PC-9 (cell line): Measurements from ENCODE around the gene LRRC23. TPM values are rescaled to one million over a fixed set of nuclear protein-coding genes. Genes with fewer than 3 reads are reported as not detected.

Source experiments
- BruUV-seq: library from RNA; stranded (reverse); fragments of 400-500 nt; replicated peaks from 2 replicates; lab custom pipeline; 2021; lab: Mats Ljungman, UMichigan
- CTCF ChIA-PET: fragments of 300-600 bp; sonication (Branson Sonifier 250); formaldehyde crosslinking; loops from one replicate; lab custom pipeline; 2022; ENCODE audit warnings: antibody characterized with exemption; lab: Charles Lee
- POLR2A ChIA-PET: fragments of 300-600 bp; sonication (Branson Sonifier 250); formaldehyde crosslinking; loops from one replicate; lab custom pipeline; 2022; ENCODE audit warnings: antibody characterized with exemption; ENCODE audit not compliant: unreplicated experiment; lab: Charles Lee
- DNase-seq, 2 experiments: peaks; one replicate each; pipeline versions ENCODE4 v3.0.0 to v3.0.0-alpha.2; 2015 to 2022; ENCODE audit warnings: mixed read lengths in 1 of 2
- H2AFZ ChIP-seq: fragments of 200-600 bp; sonication (generic); 2 replicates; pipeline ENCODE4 v1.8.1; 2017; ENCODE audit warnings: antibody characterized with exemption
- H3F3A ChIP-seq: fragments of 200-600 bp; sonication (generic); 2 replicates; pipeline ENCODE4 v1.8.1; 2017; ENCODE audit warnings: antibody characterized with exemption, mild to moderate bottlenecking, low read depth; ENCODE audit not compliant: insufficient read depth
- H3K27ac ChIP-seq: fragments of 200-600 bp; sonication (generic); 2 replicates; pipeline ENCODE4 v1.6.1; 2016; ENCODE audit warnings: mixed run types
- H3K27me3 ChIP-seq: fragments of 200-600 bp; sonication (generic); 2 replicates; pipeline ENCODE4 v1.6.1; 2016; ENCODE audit warnings: low read depth, mixed run types; ENCODE audit not compliant: insufficient read depth
- H3K36me3 ChIP-seq: fragments of 200-600 bp; sonication (generic); 2 replicates; pipeline ENCODE4 v1.6.1; 2016; ENCODE audit warnings: low read depth, mixed run types
- H3K4me1 ChIP-seq: fragments of 200-600 bp; sonication (generic); replicated peaks from 2 replicates; pipeline ENCODE4 v1.6.1; 2016; ENCODE audit warnings: mixed run types; ENCODE audit not compliant: insufficient read depth
- H3K4me2 ChIP-seq: fragments of 200-600 bp; sonication (generic); 2 replicates; pipeline ENCODE4 v1.6.1; 2017; ENCODE audit warnings: mixed run types
- H3K4me3 ChIP-seq: fragments of 200-600 bp; sonication (generic); 2 replicates; pipeline ENCODE4 v1.6.1; 2016; ENCODE audit warnings: mixed run types
- H3K79me2 ChIP-seq: fragments of 200-600 bp; sonication (generic); 2 replicates; pipeline ENCODE4 v1.6.1; 2017; ENCODE audit warnings: low read depth, mixed run types
- H3K9me2 ChIP-seq: fragments of 200-600 bp; sonication (generic); 2 replicates; pipeline ENCODE4 v1.8.1; 2017; ENCODE audit warnings: mild to moderate bottlenecking; ENCODE audit not compliant: insufficient read depth
- H3K9me3 ChIP-seq: fragments of 200-600 bp; sonication (generic); 2 replicates; pipeline ENCODE4 v1.8.1; 2016; ENCODE audit warnings: low read depth; ENCODE audit not compliant: insufficient read depth
- H4K20me1 ChIP-seq: fragments of 200-600 bp; sonication (generic); 2 replicates; pipeline ENCODE4 v1.8.1; 2017; ENCODE audit not compliant: insufficient read depth
- EZH2 ChIP-seq: fragments of 200-600 bp; sonication (generic); IDR thresholded peaks from 2 replicates; pipeline ENCODE4 v1.8.0; 2017; ENCODE audit warnings: antibody characterized with exemption, low read depth
- intact Hi-C: fragments of 100-400 bp; cut with micrococcal nuclease; formaldehyde crosslinking; loops from one replicate; pipeline ENCODE4 v1.10.0; 2022; ENCODE audit not compliant: unreplicated experiment
- total RNA-seq: library from RNA; stranded (reverse); gene quantifications from 2 replicates; pipeline ENCODE4 v1.2.3, GENCODE V29; 2021
- TF ChIP-seq, protein P1 (sequence below): fragments of 200-600 bp; sonication (generic); conservative IDR thresholded peaks from 2 replicates; pipeline ENCODE4 v1.6.1; 2017; ENCODE audit warnings: mixed run types, antibody characterized with exemption, mild to moderate bottlenecking, moderate library complexity

Gene LRRC23
- total RNA-seq, 1 experiment from 2014 or later, result 29.3 TPM

DNA sequence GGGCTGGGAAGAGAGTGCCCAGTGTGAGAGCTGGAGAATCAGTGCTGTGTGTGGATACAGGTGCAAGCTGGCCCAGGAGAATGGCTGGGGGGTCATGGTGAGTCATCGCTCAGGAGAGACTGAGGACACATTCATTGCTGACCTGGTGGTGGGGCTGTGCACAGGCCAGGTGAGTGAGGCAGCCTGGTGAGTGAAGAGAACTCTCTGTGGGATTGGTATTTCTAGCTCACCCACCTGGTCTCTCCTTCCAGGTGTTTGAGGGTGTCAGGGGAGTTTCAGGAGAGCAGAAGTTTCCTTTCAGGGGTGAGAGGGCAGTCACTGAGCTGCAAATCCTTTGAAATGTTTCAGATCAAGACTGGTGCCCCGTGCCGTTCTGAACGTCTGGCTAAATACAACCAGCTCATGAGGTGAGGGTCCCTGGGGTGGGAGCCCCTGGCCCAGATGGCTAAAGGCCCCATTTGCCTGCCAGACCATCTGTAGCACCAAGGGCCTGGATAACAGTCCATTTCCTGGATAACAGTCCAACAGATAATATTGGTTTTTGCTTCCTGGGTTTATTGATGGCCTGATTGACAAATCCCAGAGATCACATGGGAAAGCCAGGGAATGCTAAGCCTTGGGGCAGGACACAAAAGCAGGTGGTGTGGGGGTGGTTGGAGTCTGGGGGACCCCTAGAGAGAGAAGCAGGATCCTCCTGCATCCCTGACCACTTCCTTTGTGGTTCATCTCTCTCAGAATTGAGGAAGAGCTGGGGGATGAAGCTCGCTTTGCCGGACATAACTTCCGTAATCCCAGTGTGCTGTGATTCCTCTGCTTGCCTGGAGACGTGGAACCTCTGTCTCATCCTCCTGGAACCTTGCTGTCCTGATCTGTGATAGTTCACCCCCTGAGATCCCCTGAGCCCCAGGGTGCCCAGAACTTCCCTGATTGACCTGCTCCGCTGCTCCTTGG, 17.6 kb downstream of the LRRC23 start:
- Histone ChIP-seq H3K36me3 (no peaks in the 10 kb centered on the region), H3K79me2 (peaks cover 10% of the 10 kb centered on the region), H3K4me3 (no peak overlapping the region), H3K27ac (no peak overlapping the region), H2AFZ (no peak overlapping the region), H3K9me3 (no peaks in the 10 kb centered on the region), H3K4me2 (no peak overlapping the region), H4K20me1 (no peaks in the 10 kb centered on the region), H3K4me1 (peaks cover 34% of the 10 kb centered on the region), H3F3A (peaks cover 28% of the 10 kb centered on the region), H3K9me2 (no peaks in the 10 kb centered on the region), H3K27me3 (no peaks in the 10 kb centered on the region)
- CTCF ChIA-PET, result interaction anchor here (0.6 kb wide), 1 partner anchor 169 kb away, joined by 3 read pairs; the partner anchor contains the start of gene MLF2
- POLR2A ChIA-PET, result interaction anchor here (1.0 to 1.1 kb wide), 2 partner anchors 21 to 31 kb away, joined by 5 to 6 read pairs; partner anchors contain the start of genes C12orf57 and RNU7-1
- no peak for TF ChIP-seq EZH2
- TF ChIP-seq, protein P1, sequence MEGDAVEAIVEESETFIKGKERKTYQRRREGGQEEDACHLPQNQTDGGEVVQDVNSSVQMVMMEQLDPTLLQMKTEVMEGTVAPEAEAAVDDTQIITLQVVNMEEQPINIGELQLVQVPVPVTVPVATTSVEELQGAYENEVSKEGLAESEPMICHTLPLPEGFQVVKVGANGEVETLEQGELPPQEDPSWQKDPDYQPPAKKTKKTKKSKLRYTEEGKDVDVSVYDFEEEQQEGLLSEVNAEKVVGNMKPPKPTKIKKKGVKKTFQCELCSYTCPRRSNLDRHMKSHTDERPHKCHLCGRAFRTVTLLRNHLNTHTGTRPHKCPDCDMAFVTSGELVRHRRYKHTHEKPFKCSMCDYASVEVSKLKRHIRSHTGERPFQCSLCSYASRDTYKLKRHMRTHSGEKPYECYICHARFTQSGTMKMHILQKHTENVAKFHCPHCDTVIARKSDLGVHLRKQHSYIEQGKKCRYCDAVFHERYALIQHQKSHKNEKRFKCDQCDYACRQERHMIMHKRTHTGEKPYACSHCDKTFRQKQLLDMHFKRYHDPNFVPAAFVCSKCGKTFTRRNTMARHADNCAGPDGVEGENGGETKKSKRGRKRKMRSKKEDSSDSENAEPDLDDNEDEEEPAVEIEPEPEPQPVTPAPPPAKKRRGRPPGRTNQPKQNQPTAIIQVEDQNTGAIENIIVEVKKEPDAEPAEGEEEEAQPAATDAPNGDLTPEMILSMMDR, result no peak
- intact Hi-C loops, result no loop called here
- BruUV-seq, result no TSS peak
- no peak for DNase-seq

DNA sequence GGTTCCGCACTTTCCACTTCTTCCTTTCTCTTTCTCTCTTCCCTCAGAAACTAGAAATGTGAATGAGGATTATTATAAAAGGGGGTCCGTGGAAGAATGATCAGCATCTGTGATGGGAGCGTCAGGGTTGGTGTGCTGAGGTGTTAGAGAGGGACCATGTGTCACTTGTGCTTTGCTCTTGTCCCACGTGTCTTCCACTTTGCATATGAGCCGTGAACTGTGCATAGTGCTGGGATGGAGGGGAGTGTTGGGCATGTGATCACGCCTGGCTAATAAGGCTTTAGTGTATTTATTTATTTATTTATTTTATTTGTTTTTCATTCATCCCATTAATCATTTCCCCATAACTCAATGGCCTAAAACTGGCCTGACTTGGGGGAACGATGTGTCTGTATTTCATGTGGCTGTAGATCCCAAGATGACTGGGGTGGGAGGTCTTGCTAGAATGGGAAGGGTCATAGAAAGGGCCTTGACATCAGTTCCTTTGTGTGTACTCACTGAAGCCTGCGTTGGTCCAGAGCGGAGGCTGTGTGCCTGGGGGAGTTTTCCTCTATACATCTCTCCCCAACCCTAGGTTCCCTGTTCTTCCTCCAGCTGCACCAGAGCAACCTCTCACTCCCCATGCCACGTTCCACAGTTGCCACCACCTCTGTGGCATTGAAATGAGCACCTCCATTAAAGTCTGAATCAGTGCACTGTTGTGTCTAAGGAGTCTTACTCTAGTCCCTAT, 18.5 kb downstream of the LRRC23 start:
- BruUV-seq, result no TSS peak
- H3K36me3 ChIP-seq, result no peaks in the 10 kb centered on the region
- peaks cover 34% of the 10 kb centered on the region for H3K4me1 ChIP-seq
- no peaks in the 10 kb centered on the region for H3K9me2 ChIP-seq
- DNase-seq, result no peak
- no peaks in the 10 kb centered on the region for H3K27me3 ChIP-seq
- TF ChIP-seq, protein P1, result no peak
- no peak for TF ChIP-seq EZH2
- H2AFZ ChIP-seq, result no peak overlapping the region
- no peak overlapping the region for H3K27ac ChIP-seq
- no peak overlapping the region for H3K4me3 ChIP-seq
- H3K9me3 ChIP-seq, result no peaks in the 10 kb centered on the region
- no peaks in the 10 kb centered on the region for H4K20me1 ChIP-seq
- intact Hi-C loops, result no loop called here
- H3K4me2 ChIP-seq, result no peak overlapping the region
- ChIA-PET CTCF (interaction anchor here (0.6 to 2.7 kb wide), 3 partner anchors 21 to 170 kb away, joined by 3 to 38 read pairs (median 15); partner anchors contain the start of genes C12orf57, MLF2 and RNU7-1), POLR2A (interaction anchor here (0.6 to 1.1 kb wide), 2 partner anchors 20 to 21 kb away, joined by 3 to 5 read pairs; partner anchors contain the start of genes C12orf57 and RNU7-1)
- H3K79me2 ChIP-seq, result peaks cover 12% of the 10 kb centered on the region
- H3F3A ChIP-seq, result peaks cover 28% of the 10 kb centered on the region

DNA sequence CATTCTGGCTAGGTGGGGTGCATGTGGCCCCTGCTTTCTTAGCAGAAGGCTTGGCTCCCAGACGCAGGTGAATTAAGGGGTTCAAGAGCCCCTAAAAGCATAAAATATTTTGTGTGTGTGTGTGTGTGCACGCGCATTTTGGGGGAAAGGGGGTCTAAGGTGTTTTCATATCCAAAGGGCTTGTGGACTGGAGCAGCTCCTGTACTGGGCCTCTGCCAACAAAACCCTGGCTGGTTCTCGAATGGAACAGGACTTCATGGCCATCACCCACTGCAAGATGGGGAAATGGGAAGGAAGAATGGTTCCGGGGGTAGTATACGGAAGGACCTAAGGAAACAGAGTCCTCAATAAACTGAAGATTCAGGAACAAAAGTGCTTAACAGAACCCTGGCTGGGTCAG, 19.2 kb downstream of the LRRC23 start:
- Histone ChIP-seq H3K9me2 (no peaks in the 10 kb centered on the region), H3K36me3 (no peaks in the 10 kb centered on the region), H2AFZ (no peak overlapping the region), H3F3A (peaks cover 28% of the 10 kb centered on the region), H3K4me3 (no peak overlapping the region), H3K4me2 (peak overlapping the region; percentile 89; the same call in 1 of the 2 replicates), H3K4me1 (peaks cover 34% of the 10 kb centered on the region), H3K27me3 (no peaks in the 10 kb centered on the region), H4K20me1 (no peaks in the 10 kb centered on the region), H3K9me3 (no peaks in the 10 kb centered on the region), H3K27ac (no peak overlapping the region), H3K79me2 (peaks cover 19% of the 10 kb centered on the region)
- intact Hi-C loops, result loop anchor here (1.0 to 2.0 kb wide), 4 partner anchors 41 to 184 kb away; partner anchors contain the start of genes C1R and SPSB2
- TF ChIP-seq, protein P1, result no peak
- no peak for TF ChIP-seq EZH2
- ChIA-PET CTCF (interaction anchor here (1.1 to 2.7 kb wide), 4 partner anchors 16 to 41 kb away, joined by 3 to 38 read pairs (median 14); partner anchors contain the start of genes C12orf57 and RNU7-1), POLR2A (interaction anchor here (0.6 to 0.7 kb wide), 3 partner anchors 20 to 54 kb away, joined by 3 to 5 read pairs (median 4); partner anchors contain the start of genes C12orf57 and RNU7-1)
- no peak for DNase-seq
- BruUV-seq, result no TSS peak
